ENCODE measurements around the gene SLC50A1. TPM values are rescaled to one million over a fixed set of nuclear protein-coding genes. Genes with fewer than 3 reads are reported as not detected.

SLC50A1 gene
- total RNA-seq (10 to 100 TPM; 12.7 to 23.3 TPM), polyA plus RNA-seq (10 to 100 TPM; 17.3 to 19.1 TPM)

GRCh38 chr1:155135415-155136028, at the start of gene SLC50A1:
Gene SLC50A1, plus strand, starts transcription at chr1:155135852. Its CDS starts 60 bp downstream, at chr1:155135912.
- Histone ChIP-seq H3K36me3 (ENCODE audit: control insufficient read depth in 4 of 4, insufficient read depth in 3 of 4, low read depth in 1 of 4, low read length in 3 of 4) (peaks cover 8 to 25% (median 16%) of the 10 kb centered on the region in 4 donors), H3K9ac (ENCODE audit: low read depth in 1 of 2, low read length in 2 of 2) (peak within 1 kb of the TSS; percentile 87 to 95), H3K4me1 (ENCODE audit: control insufficient read depth in 4 of 4, insufficient read depth in 4 of 4, low read length in 3 of 4) (peaks cover 0 to 67% (median 43%) of the 10 kb centered on the region in 4 donors), H3K27me3 (ENCODE audit: control insufficient read depth in 4 of 4, insufficient read depth in 4 of 4, low read length in 3 of 4) (no peaks in the 10 kb centered on the region), H3K4me3 (ENCODE audit: low read depth in 1 of 3, low read length in 3 of 3) (peak within 1 kb of the TSS; percentile 28 to 66 (median 34)), H3K27ac (ENCODE audit: low read depth in 1 of 2, low read length in 2 of 2) (peak within 1 kb of the TSS; percentile 99), H3K9me3 (ENCODE audit: control insufficient read depth in 4 of 4, low read length in 3 of 4) (no peaks in the 10 kb centered on the region)
- DNase-seq (ENCODE audit: low spot score) = peak; percentile 95
- under 1% methylated on average over 52 of the region's 52 CpGs for WGBS
- peak in 1 of 2 donors; percentile 27 for TF ChIP-seq RAD21 (IDR thresholded peaks at IDR 0.05)
- TF ChIP-seq YY1 (IDR thresholded peaks at IDR 0.05) = peak; percentile 77
- no peak for TF ChIP-seq FOXA1 (IDR thresholded peaks at IDR 0.05)
- peak; percentile 82 to 88 for TF ChIP-seq EGR1 (IDR thresholded peaks at IDR 0.05; ENCODE audit: low read depth in 2 of 2)
- no peak for TF ChIP-seq HNF4G (IDR thresholded peaks at IDR 0.05)
- TF ChIP-seq, protein P1, sequence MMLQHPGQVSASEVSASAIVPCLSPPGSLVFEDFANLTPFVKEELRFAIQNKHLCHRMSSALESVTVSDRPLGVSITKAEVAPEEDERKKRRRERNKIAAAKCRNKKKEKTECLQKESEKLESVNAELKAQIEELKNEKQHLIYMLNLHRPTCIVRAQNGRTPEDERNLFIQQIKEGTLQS (IDR thresholded peaks at IDR 0.05) = peak; percentile 4
- TF ChIP-seq, protein P2, sequence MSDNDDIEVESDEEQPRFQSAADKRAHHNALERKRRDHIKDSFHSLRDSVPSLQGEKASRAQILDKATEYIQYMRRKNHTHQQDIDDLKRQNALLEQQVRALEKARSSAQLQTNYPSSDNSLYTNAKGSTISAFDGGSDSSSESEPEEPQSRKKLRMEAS (IDR thresholded peaks at IDR 0.05) = peak; percentile 14
- no peak for TF ChIP-seq SP1 (IDR thresholded peaks at IDR 0.05)
- TF ChIP-seq JUND (IDR thresholded peaks at IDR 0.05) = no peak
- no peak for TF ChIP-seq NR2F2 (IDR thresholded peaks at IDR 0.05)
- TF ChIP-seq TAF1 (conservative IDR thresholded peaks at IDR 0.05) = peak; percentile 30
- TF ChIP-seq HNF4A (conservative IDR thresholded peaks at IDR 0.05) = no peak
- TF ChIP-seq GABPA (IDR thresholded peaks at IDR 0.05 in 1 of 2, conservative IDR thresholded peaks at IDR 0.05 in 1 of 2) = peak; percentile 64 to 88
- TF ChIP-seq, protein P3, sequence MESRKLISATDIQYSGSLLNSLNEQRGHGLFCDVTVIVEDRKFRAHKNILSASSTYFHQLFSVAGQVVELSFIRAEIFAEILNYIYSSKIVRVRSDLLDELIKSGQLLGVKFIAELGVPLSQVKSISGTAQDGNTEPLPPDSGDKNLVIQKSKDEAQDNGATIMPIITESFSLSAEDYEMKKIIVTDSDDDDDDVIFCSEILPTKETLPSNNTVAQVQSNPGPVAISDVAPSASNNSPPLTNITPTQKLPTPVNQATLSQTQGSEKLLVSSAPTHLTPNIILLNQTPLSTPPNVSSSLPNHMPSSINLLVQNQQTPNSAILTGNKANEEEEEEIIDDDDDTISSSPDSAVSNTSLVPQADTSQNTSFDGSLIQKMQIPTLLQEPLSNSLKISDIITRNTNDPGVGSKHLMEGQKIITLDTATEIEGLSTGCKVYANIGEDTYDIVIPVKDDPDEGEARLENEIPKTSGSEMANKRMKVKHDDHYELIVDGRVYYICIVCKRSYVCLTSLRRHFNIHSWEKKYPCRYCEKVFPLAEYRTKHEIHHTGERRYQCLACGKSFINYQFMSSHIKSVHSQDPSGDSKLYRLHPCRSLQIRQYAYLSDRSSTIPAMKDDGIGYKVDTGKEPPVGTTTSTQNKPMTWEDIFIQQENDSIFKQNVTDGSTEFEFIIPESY (IDR thresholded peaks at IDR 0.05) = peak; percentile 58
- peak; percentile 52 for TF ChIP-seq CTCF (IDR thresholded peaks at IDR 0.05; ENCODE audit: low read depth, low read length, missing input control)
- TF ChIP-seq FOXA2 (IDR thresholded peaks at IDR 0.05) = no peak
- peak; percentile 29 for TF ChIP-seq REST (IDR thresholded peaks at IDR 0.05)
- TF ChIP-seq RXRA (IDR thresholded peaks at IDR 0.05) = peak; percentile 0 to 9

All from liver (tissue), 9 donors.